Left lobe of liver (tissue), 2 donors: ENCODE measurements around the gene CEP57L1. TPM values are rescaled to one million over a fixed set of nuclear protein-coding genes. Genes with fewer than 3 reads are reported as not detected.
"Not testable (repeated sequence)": the region's sequence is repeated elsewhere in the genome, so short reads cannot be mapped to it uniquely, and the experiment has no call there.

ENCODE experiments used
- ATAC-seq: fragments of 200-7000 bp; cut with Tn5 transposase; one replicate; pipeline ENCODE4 v1.9.1; 2020; ENCODE audit warnings: mild to moderate bottlenecking, moderate library complexity
- DNase-seq: peaks from one replicate; pipeline ENCODE4 v3.0.0-alpha.2; 2020; ENCODE audit warnings: low spot score
- total RNA-seq: library from RNA; stranded (reverse); gene quantifications from one replicate; pipeline ENCODE4 v1.2.1, GENCODE V29; 2021
- donor health status: DM: no; HTN: no; CAD: no; lungs with moderate emphysema.
- donor health status: DM: no; HTN: yes; CAD: no.

CEP57L1 gene
- total RNA-seq, 1 donor from 2014 or later = 7.2 TPM

- no peak for ATAC-seq
These were observed 9.2 kb downstream of the CEP57L1 start for GRCh38 chr6:109104512-109104911.

GRCh38 chr6:109105681-109106080 is 10.4 kb downstream of the CEP57L1 start:
- ATAC-seq (no peak), DNase-seq (no peak)

More at GRCh38 chr6:109104512-109104911, 9.2 kb downstream of the CEP57L1 start:
- no peak for DNase-seq

GRCh38 chr6:109109663-109110062 is 14.4 kb downstream of the CEP57L1 start:
- not testable (repeated sequence) for DNase-seq, ATAC-seq

GRCh38 chr6:109112663-109113062 is 17.4 kb downstream of the CEP57L1 start:
- ATAC-seq, DNase-seq: not testable (repeated sequence)

- ATAC-seq = peak; percentile 80
- peak; percentile 70 for DNase-seq
These were observed 22.2 kb downstream of the CEP57L1 start for GRCh38 chr6:109117346-109118035.

- DNase-seq (no peak), ATAC-seq (peak; percentile 3)
These were observed 23.0 kb downstream of the CEP57L1 start for GRCh38 chr6:109118337-109118736.

- DNase-seq (no peak), ATAC-seq (no peak)
These were observed 23.6 kb downstream of the CEP57L1 start for GRCh38 chr6:109118871-109119354.

GRCh38 chr6:109121411-109121810 is 26.1 kb downstream of the CEP57L1 start:
- ATAC-seq (peak; percentile 41), DNase-seq (no peak)

- no peak for ATAC-seq
- no peak for DNase-seq
These were observed 28.9 kb downstream of the CEP57L1 start for GRCh38 chr6:109124219-109124618.

GRCh38 chr6:109125504-109125903 is 30.2 kb downstream of the CEP57L1 start:
- ATAC-seq (no peak), DNase-seq (no peak)

- ATAC-seq (no peak), DNase-seq (no peak)
These were observed 34.8 kb downstream of the CEP57L1 start for GRCh38 chr6:109130065-109130464.

- not testable (repeated sequence) for ATAC-seq, DNase-seq
These were observed 40.3 kb downstream of the CEP57L1 start for GRCh38 chr6:109135600-109135999.

- not testable (repeated sequence) for ATAC-seq, DNase-seq
These were observed 40.7 kb downstream of the CEP57L1 start for GRCh38 chr6:109136039-109136438.

- not testable (repeated sequence) for ATAC-seq, DNase-seq
These were observed 41.2 kb downstream of the CEP57L1 start for GRCh38 chr6:109136530-109136929.

- ATAC-seq (no peak), DNase-seq (no peak)
These were observed 43.8 kb downstream of the CEP57L1 start for GRCh38 chr6:109139109-109139508.

GRCh38 chr6:109142067-109142466 is 46.8 kb downstream of the CEP57L1 start:
- not testable (repeated sequence) for ATAC-seq, DNase-seq

- ATAC-seq (no peak), DNase-seq (no peak)
These were observed 47.9 kb downstream of the CEP57L1 start for GRCh38 chr6:109143191-109143590.

- not testable (repeated sequence) for ATAC-seq, DNase-seq
These were observed 52.9 kb downstream of the CEP57L1 start for GRCh38 chr6:109148251-109148650.

- DNase-seq, ATAC-seq: not testable (repeated sequence)
These were observed 53.4 kb downstream of the CEP57L1 start for GRCh38 chr6:109148716-109149115.

- ATAC-seq (no peak), DNase-seq (no peak)
These were observed 58.4 kb downstream of the CEP57L1 start for GRCh38 chr6:109153752-109154151.

GRCh38 chr6:109164331-109164730 is 69.0 kb downstream of the CEP57L1 start:
- DNase-seq (no peak), ATAC-seq (no peak)

- DNase-seq = no peak
- ATAC-seq = peak; percentile 25
These were observed 70.2 kb downstream of the CEP57L1 start for GRCh38 chr6:109165392-109165974.
